A549 (cell line): ENCODE results near the gene GRAP2.

Experiments
- CBX8 ChIP-seq: fragments of 200-600 bp; sonication (generic); IDR thresholded peaks from 2 replicates; pipeline ENCODE4 v1.6.1; 2016
- CTCF ChIP-seq: fragments of >200 bp; sonication (Bioruptor Twin); formaldehyde crosslinking; IDR thresholded peaks from 3 replicates; pipeline ENCODE4 v1.5.1; 2016
- PBX3 ChIP-seq: IDR thresholded peaks from 2 replicates; pipeline ENCODE4 v1.6.1; 2012
- POLR2A ChIP-seq: IDR thresholded peaks from 2 replicates; pipeline ENCODE4 v1.6.1; 2012; ENCODE audit warnings: mild to moderate bottlenecking, low read length
- SMC3 ChIP-seq: fragments of >200 bp; sonication (Bioruptor Twin); formaldehyde crosslinking; IDR thresholded peaks from 3 replicates; pipeline ENCODE4 v1.6.1; 2018; ENCODE audit warnings: inconsistent platforms
- USF2 ChIP-seq: fragments of 450-650 bp; IDR thresholded peaks from 2 replicates; pipeline ENCODE4 v1.6.1; 2014; ENCODE audit warnings: antibody characterized with exemption
- TF ChIP-seq, protein P1 (sequence below): fragments of 250-450 bp; sonication (Bioruptor Pico); IDR thresholded peaks from 2 replicates; pipeline ENCODE4 v1.5.0; 2021; ENCODE audit warnings: mild to moderate bottlenecking, moderate library complexity, borderline replicate concordance
- TF ChIP-seq, protein P2 (sequence below): fragments of >200 bp; sonication (Bioruptor Twin); formaldehyde crosslinking; IDR thresholded peaks from 3 replicates; pipeline ENCODE4 v1.6.1; 2016

DNA sequence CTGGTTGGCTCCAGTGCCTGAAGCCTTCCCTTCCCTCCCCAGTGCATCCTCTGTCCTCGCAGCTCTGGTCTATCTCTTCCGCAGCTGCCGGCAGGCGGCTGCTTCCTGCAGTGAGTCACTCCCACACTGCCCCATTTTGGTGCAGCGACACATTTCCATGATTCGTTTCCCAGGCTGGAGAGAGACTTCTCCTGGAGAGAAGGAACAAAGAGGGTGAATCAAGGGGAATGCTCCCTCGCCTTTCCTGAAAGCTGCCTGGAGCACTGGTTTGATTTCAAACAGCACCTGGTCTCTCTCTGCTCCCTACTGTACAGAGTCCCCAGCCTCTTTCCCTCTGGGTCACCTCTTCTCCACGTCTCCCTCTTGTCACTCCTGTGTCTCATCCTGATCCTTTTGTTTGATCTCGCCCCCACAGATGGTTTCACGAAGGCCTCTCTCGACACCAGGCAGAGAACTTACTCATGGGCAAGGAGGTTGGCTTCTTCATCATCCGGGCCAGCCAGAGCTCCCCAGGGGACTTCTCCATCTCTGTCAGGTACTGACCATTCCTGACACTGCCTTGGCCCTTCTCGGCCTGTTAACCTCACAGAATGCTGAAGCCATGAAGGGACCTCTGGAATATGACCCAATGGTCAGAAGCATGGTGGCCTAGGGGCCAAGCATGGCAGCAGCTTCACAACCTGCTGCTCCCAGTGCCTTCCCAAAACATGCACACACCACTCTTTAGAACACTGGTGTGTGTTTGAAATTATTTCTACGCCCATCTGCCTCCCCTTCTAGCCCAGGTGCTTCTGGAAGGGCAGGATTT, 59.0 kb downstream of the GRAP2 start, which contains the start of gene TMA7B:
- no peak for TF ChIP-seq SMC3
- TF ChIP-seq POLR2A, result no peak
- no peak for TF ChIP-seq CTCF
- TF ChIP-seq, protein P1, sequence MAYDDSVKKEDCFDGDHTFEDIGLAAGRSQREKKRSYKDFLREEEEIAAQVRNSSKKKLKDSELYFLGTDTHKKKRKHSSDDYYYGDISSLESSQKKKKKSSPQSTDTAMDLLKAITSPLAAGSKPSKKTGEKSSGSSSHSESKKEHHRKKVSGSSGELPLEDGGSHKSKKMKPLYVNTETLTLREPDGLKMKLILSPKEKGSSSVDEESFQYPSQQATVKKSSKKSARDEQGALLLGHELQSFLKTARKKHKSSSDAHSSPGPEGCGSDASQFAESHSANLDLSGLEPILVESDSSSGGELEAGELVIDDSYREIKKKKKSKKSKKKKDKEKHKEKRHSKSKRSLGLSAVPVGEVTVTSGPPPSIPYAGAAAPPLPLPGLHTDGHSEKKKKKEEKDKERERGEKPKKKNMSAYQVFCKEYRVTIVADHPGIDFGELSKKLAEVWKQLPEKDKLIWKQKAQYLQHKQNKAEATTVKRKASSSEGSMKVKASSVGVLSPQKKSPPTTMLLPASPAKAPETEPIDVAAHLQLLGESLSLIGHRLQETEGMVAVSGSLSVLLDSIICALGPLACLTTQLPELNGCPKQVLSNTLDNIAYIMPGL (CRISPR knock-in tag), result no peak
- TF ChIP-seq, protein P2, sequence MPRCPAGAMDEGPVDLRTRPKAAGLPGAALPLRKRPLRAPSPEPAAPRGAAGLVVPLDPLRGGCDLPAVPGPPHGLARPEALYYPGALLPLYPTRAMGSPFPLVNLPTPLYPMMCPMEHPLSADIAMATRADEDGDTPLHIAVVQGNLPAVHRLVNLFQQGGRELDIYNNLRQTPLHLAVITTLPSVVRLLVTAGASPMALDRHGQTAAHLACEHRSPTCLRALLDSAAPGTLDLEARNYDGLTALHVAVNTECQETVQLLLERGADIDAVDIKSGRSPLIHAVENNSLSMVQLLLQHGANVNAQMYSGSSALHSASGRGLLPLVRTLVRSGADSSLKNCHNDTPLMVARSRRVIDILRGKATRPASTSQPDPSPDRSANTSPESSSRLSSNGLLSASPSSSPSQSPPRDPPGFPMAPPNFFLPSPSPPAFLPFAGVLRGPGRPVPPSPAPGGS, result no peak
- no peak for TF ChIP-seq USF2
- TF ChIP-seq CBX8, result no peak
- TF ChIP-seq PBX3, result no peak
